Cardiac muscle cell (in vitro differentiated cells and primary cell): ENCODE measurements around the gene TAS2R9. TPM values are rescaled to one million over a fixed set of nuclear protein-coding genes. Genes with fewer than 3 reads are reported as not detected.
"Not testable (repeated sequence)": the region's sequence is repeated elsewhere in the genome, so short reads cannot be mapped to it uniquely, and the experiment has no call there.

Experiments used
- DNase-seq, 2 donors: peaks; one replicate each; pipeline versions ENCODE4 v3.0.0 to v3.0.0-alpha.2; 2010 to 2017; ENCODE audit warnings: low read depth in 1 of 2, low spot score in 1 of 2
- H3K27ac ChIP-seq: fragments of 200-600 bp; sonication (generic); 2 replicates; pipeline ENCODE4 v1.5.1; 2016
- H3K27me3 ChIP-seq: fragments of 200-600 bp; sonication (generic); 2 replicates; pipeline ENCODE4 v1.6.0; 2016; ENCODE audit warnings: control low read depth
- H3K36me3 ChIP-seq: fragments of 200-600 bp; sonication (generic); 2 replicates; pipeline ENCODE4 v1.5.1; 2016; ENCODE audit warnings: control low read depth
- H3K4me1 ChIP-seq: fragments of 200-600 bp; sonication (generic); 2 replicates; pipeline ENCODE4 v1.8.1; 2017; ENCODE audit warnings: low read depth, mild to moderate bottlenecking, mixed run types
- H3K4me3 ChIP-seq: fragments of 200-600 bp; sonication (generic); 2 replicates; pipeline ENCODE4 v1.5.1; 2016; ENCODE audit warnings: mild to moderate bottlenecking
- H3K9me3 ChIP-seq: fragments of 200-600 bp; sonication (generic); 2 replicates; pipeline ENCODE4 v1.5.1; 2017; ENCODE audit warnings: low read depth, mild to moderate bottlenecking, control low read depth
- polyA plus RNA-seq: library from polyadenylated mRNA; unstranded; fragments of >200 nt; fragmentation: Nextera tagmentation; extraction: Ambion mirVana; gene quantifications from 2 replicates; pipeline ENCODE4 v1.2.1, GENCODE V29; 2016
- total RNA-seq: library from RNA; depleted of rRNA; stranded (reverse); fragments of >200 nt; gene quantifications from 2 replicates; pipeline ENCODE4 v1.2.3, GENCODE V29; 2016
- TF ChIP-seq, protein P1 (sequence below): IDR thresholded peaks from 2 replicates; pipeline ENCODE4 v1.5.1; 2012; ENCODE audit warnings: low read depth, mild to moderate bottlenecking, low read length

Gene TAS2R9
- total and polyA plus RNA-seq, 2 experiments from 2014 or later: 1.8 TPM; not detected in 1

DNA sequence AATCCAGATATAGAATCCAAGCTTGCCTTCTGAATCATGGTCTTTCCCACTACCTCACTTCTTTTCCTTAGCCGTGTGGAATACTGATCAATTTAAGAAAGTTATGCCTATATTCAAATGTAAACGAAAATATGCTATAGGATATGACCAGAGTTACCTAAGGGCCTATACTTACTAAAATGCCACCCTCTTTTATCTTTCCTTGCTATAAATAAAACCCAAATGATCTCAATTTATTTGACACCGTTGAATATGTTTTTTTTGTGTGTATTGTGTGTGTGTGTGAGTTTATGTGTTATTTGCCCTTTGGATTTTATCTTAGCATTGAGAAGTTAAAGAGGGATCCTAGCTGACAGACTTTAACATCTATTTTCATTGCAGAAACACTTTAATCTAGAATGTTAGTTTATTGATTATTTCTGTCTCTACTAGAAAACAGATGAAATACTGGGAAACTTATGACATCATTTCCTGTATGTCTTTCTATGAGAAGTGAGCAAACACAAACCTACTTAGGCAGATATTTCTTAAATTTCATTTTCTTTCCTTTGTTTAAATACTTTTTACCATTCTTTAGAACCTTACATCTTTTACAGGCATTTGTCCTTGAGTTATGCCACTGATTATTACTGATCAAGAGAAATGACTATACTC, 2.0 kb upstream of the TAS2R9 start:
- no peak for DNase-seq
- Histone ChIP-seq H3K36me3 (no peaks in the 10 kb centered on the region), H3K9me3 (no peaks in the 10 kb centered on the region), H3K4me3 (no peak overlapping the region), H3K27ac (no peak overlapping the region), H3K27me3 (no peaks in the 10 kb centered on the region), H3K4me1 (no peaks in the 10 kb centered on the region)
- TF ChIP-seq, protein P1, sequence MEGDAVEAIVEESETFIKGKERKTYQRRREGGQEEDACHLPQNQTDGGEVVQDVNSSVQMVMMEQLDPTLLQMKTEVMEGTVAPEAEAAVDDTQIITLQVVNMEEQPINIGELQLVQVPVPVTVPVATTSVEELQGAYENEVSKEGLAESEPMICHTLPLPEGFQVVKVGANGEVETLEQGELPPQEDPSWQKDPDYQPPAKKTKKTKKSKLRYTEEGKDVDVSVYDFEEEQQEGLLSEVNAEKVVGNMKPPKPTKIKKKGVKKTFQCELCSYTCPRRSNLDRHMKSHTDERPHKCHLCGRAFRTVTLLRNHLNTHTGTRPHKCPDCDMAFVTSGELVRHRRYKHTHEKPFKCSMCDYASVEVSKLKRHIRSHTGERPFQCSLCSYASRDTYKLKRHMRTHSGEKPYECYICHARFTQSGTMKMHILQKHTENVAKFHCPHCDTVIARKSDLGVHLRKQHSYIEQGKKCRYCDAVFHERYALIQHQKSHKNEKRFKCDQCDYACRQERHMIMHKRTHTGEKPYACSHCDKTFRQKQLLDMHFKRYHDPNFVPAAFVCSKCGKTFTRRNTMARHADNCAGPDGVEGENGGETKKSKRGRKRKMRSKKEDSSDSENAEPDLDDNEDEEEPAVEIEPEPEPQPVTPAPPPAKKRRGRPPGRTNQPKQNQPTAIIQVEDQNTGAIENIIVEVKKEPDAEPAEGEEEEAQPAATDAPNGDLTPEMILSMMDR: no peak

- DNase-seq: no peak
- TF ChIP-seq, protein P1: no peak
- no peaks in the 10 kb centered on the region for H3K4me1 ChIP-seq
- H3K27me3 ChIP-seq: no peaks in the 10 kb centered on the region
- no peak within 1 kb of the TSS for H3K4me3 ChIP-seq
- no peak within 1 kb of the TSS for H3K27ac ChIP-seq
- H3K9me3 ChIP-seq: no peaks in the 10 kb centered on the region
- no peaks in the 10 kb centered on the region for H3K36me3 ChIP-seq
Observed at GRCh38 chr12:10807186-10807585, 2.8 kb downstream of the TAS2R9 start, which contains the start of gene TAS2R8. Gene TAS2R8 (minus strand): TSS chr12:10807286. CDS start chr12:10806980, 306 bp downstream.

DNA sequence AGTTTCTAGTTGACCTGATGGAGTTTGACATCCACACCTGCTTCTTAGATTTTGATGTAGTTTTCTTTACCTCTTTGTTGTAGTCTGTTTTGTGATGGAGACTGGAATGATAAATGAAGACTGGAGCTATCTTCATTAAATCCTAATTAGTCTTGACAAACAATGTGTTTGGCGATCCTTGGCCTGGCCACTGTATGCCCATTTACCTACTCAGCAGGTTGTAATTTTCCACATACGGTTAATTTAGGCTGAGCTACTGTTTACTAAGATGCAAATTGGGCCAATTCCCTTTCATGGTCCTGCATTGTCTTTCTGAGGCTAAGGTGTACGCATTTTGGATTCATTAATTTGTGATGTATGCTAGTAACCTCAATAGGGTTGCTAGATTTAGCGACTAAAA, 7.4 kb downstream of the TAS2R9 start, which contains the start of gene TAS2R7:
Gene TAS2R7 (minus strand): TSS at position 41 of the 400 bp plus-strand sequence. CDS start 57 bp downstream, outside the sequence.
- Histone ChIP-seq H3K4me3 (no peak within 1 kb of the TSS), H3K4me1 (no peaks in the 10 kb centered on the region), H3K27ac (no peak within 1 kb of the TSS), H3K36me3 (no peaks in the 10 kb centered on the region), H3K27me3 (no peaks in the 10 kb centered on the region), H3K9me3 (no peaks in the 10 kb centered on the region)
- no peak for DNase-seq
- TF ChIP-seq, protein P1: no peak

- no peaks in the 10 kb centered on the region for H3K4me1 ChIP-seq
- DNase-seq: no peak
- H3K4me3 ChIP-seq: no peak overlapping the region
- H3K36me3 ChIP-seq: no peaks in the 10 kb centered on the region
- H3K9me3 ChIP-seq: no peaks in the 10 kb centered on the region
- H3K27me3 ChIP-seq: no peaks in the 10 kb centered on the region
- TF ChIP-seq, protein P1: no peak
- no peak overlapping the region for H3K27ac ChIP-seq
Observed at GRCh38 chr12:10801741-10802140, 8.2 kb downstream of the TAS2R9 start.

DNA sequence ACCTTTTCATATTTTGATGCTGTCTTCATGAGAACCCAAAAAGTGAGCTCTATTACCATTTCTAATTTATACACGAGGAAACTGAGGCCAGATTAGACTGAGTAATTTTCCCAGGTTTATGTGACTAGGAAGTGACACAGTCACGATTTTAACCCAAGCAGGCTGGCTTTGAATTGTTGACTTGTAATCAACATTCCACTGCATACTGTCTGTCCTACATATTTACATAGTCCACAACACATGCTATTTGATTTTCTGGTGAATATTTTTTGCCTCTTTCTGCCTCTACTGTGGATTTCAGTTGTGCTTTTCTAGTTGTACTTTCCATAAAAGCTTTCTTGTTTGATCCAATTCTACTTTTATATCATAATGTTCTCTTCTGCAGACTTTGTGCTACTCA, 15.7 kb downstream of the TAS2R9 start:
- no peak overlapping the region for H3K27ac ChIP-seq
- no peak overlapping the region for H3K4me3 ChIP-seq
- H3K4me1 ChIP-seq: no peaks in the 10 kb centered on the region
- no peak for DNase-seq
- no peaks in the 10 kb centered on the region for H3K27me3 ChIP-seq
- no peaks in the 10 kb centered on the region for H3K9me3 ChIP-seq
- no peaks in the 10 kb centered on the region for H3K36me3 ChIP-seq
- TF ChIP-seq, protein P1: no peak

GRCh38 chr12:10791769-10792168, 18.2 kb downstream of the TAS2R9 start:
- H3K9me3 ChIP-seq, H3K27me3 ChIP-seq, H3K36me3 ChIP-seq, H3K4me3 ChIP-seq, H3K4me1 ChIP-seq, H3K27ac ChIP-seq, DNase-seq: not testable (repeated sequence)
